ENCODE data around the gene TAS1R2.

DNA sequence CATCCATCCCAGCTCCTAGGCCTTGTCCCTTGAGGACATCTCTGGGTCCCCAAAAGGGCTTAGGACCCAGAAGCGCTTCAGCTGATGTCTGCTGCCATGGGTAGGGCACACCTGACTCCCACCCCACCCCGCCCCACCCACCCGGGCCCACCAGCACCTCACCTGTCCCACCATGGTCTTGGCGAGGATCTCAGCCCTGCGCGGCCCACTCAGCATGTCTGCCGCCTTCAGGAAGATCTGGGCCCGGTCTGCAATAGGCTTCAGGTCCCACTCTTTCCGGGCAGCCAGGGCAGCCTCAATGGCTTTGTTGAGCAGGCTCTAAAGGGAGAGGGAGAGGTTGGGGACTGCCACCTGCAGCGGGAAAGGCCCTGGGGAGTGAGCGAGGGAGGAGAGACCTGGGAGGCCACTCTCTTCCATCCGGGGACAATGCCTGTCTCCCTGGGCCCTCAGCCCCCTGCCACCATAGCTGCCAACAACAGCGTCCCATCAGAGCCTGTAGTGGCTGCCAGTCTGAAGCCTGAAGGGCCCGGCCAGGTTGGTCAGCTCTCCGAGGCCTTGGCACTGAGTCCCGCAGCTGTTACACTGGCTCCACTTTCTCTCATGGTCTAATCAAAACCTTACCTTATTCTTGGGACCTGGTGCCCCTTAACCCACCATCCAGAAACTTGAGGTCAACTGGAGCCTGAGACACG lies 26.0 kb upstream of the TAS1R2 start:
- no peak for TF ChIP-seq POLR2A (IDR thresholded peaks at IDR 0.05)
- TF ChIP-seq, protein P1, sequence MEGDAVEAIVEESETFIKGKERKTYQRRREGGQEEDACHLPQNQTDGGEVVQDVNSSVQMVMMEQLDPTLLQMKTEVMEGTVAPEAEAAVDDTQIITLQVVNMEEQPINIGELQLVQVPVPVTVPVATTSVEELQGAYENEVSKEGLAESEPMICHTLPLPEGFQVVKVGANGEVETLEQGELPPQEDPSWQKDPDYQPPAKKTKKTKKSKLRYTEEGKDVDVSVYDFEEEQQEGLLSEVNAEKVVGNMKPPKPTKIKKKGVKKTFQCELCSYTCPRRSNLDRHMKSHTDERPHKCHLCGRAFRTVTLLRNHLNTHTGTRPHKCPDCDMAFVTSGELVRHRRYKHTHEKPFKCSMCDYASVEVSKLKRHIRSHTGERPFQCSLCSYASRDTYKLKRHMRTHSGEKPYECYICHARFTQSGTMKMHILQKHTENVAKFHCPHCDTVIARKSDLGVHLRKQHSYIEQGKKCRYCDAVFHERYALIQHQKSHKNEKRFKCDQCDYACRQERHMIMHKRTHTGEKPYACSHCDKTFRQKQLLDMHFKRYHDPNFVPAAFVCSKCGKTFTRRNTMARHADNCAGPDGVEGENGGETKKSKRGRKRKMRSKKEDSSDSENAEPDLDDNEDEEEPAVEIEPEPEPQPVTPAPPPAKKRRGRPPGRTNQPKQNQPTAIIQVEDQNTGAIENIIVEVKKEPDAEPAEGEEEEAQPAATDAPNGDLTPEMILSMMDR (IDR thresholded peaks at IDR 0.05): no peak
- no peak for TF ChIP-seq POLR2AphosphoS5 (IDR thresholded peaks at IDR 0.05)

All from prostate gland (tissue), 2 donors.